Smooth muscle cell (in vitro differentiated cells): ENCODE results near the gene SLC7A14. TPM values are rescaled to one million over a fixed set of nuclear protein-coding genes. Genes with fewer than 3 reads are reported as not detected.

Source experiments
- DNase-seq: peaks from one replicate; lab custom pipeline; 2025; ENCODE audit not compliant: unreplicated experiment; lab: John Stamatoyannopoulos, UW
- H2AFZ ChIP-seq: fragments of 200-600 bp; sonication (generic); 2 replicates; pipeline ENCODE4 v1.6.0; 2016; ENCODE audit warnings: antibody characterized with exemption, low read depth, mild to moderate bottlenecking
- H3F3A ChIP-seq: fragments of 200-600 bp; sonication (generic); 2 replicates; pipeline ENCODE4 v1.6.0; 2017; ENCODE audit warnings: antibody characterized with exemption, low read depth
- H3K27ac ChIP-seq: fragments of 200-600 bp; sonication (generic); 2 replicates; pipeline ENCODE4 v1.5.1; 2016; ENCODE audit warnings: low read depth, mild to moderate bottlenecking
- H3K27me3 ChIP-seq: fragments of 200-600 bp; sonication (generic); 2 replicates; pipeline ENCODE4 v1.6.1; 2016; ENCODE audit warnings: low read depth, mild to moderate bottlenecking
- H3K36me3 ChIP-seq: fragments of 200-600 bp; sonication (generic); 2 replicates; pipeline ENCODE4 v1.5.1; 2016; ENCODE audit warnings: low read depth
- H3K4me1 ChIP-seq: fragments of 200-600 bp; sonication (generic); 2 replicates; pipeline ENCODE4 v1.5.1; 2016; ENCODE audit warnings: low read depth
- H3K4me2 ChIP-seq: fragments of 200-600 bp; sonication (generic); 2 replicates; pipeline ENCODE4 v1.6.0; 2016; ENCODE audit warnings: mild to moderate bottlenecking
- H3K4me3 ChIP-seq: fragments of 200-600 bp; sonication (generic); 2 replicates; pipeline ENCODE4 v1.5.1; 2016; ENCODE audit warnings: mild to moderate bottlenecking
- H3K79me2 ChIP-seq: fragments of 200-600 bp; sonication (generic); 2 replicates; pipeline ENCODE4 v1.6.0; 2016; ENCODE audit warnings: low read depth, mild to moderate bottlenecking
- H3K9ac ChIP-seq: fragments of 200-600 bp; sonication (generic); 2 replicates; pipeline ENCODE4 v1.6.0; 2016; ENCODE audit warnings: low read depth
- H3K9me3 ChIP-seq: fragments of 200-600 bp; sonication (generic); replicated peaks from 2 replicates; pipeline ENCODE4 v1.5.1; 2016; ENCODE audit warnings: low read depth
- H4K20me1 ChIP-seq: fragments of 200-600 bp; sonication (generic); 2 replicates; pipeline ENCODE4 v1.6.0; 2016; ENCODE audit warnings: low read depth
- WGBS: methylation state at CpG from one replicate; pipeline ENCODE4 v1.1.7; 2016; ENCODE audit warnings: low lambda C conversion rate; 5-methylcytosine and 5-hydroxymethylcytosine counted together
- polyA plus RNA-seq: library from polyadenylated mRNA; unstranded; fragments of >200 nt; fragmentation: Nextera tagmentation; extraction: Ambion mirVana; gene quantifications from 2 replicates; pipeline ENCODE4 v1.2.1, GENCODE V29; 2016
- total RNA-seq: library from RNA; depleted of rRNA; stranded (reverse); fragments of >200 nt; gene quantifications from 2 replicates; pipeline ENCODE4 v1.2.3, GENCODE V29; 2014
- TF ChIP-seq, protein P1 (sequence below): fragments of 200-600 bp; sonication (generic); IDR thresholded peaks from 2 replicates; pipeline ENCODE4 v1.5.1; 2017; ENCODE audit warnings: borderline replicate concordance, mild to moderate bottlenecking, antibody characterized with exemption; ENCODE audit not compliant: insufficient read depth, poor library complexity, severe bottlenecking

SLC7A14 gene
- total and polyA plus RNA-seq, 2 experiments from 2014 or later: not detected

DNA sequence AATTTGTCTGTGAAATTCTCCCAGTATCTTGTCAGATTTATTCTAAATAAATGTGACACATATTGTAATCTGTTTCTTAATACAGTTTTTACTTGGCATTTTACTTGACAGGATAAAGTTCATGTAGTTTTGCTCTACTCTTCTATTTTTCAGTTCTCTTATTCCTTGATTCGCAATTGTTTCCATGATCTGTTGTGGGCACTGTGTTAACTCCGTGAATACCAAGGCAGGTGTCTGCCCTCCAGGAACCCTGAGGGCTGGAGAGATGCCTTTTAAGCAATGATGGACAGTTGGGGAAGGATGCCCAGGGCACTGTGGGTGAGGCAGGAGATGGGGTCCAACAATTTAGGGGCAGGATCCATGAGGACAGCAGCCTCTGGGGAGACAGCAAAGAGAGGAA is 164.1 kb downstream of the SLC7A14 start:
- Histone ChIP-seq H3K79me2 (no peaks in the 10 kb centered on the region), H2AFZ (no peak overlapping the region), H3K36me3 (no peaks in the 10 kb centered on the region)

DNA sequence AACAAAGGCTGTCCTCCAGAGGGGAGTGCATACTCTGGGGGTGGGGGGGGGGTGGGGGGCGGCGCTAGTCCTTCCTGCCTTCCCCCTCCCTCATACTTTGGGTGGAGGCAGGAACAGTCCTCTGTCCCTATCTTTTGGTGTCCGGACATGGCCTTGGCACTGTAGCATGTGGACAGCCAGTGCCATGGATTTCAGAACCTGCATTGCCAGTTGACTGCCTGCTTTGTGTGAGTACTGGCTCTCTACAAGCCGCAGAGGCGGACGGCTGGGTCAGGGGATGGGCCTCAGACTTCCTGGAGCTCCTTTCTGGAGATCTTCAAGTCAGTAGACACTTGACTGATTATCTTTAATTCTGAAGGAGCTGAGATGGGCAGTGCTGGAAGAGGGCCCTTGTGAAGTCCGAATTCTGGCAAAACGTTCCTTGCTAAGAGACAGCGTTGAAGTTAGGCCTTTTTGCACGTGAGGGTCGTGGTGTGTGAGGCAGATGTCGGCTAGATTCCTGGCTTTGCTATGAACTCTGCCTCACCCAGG is 164.7 kb downstream of the SLC7A14 start:
- no peaks in the 10 kb centered on the region for H3K9me3 ChIP-seq
- H3K27me3 ChIP-seq: peaks cover 32% of the 10 kb centered on the region
- no peak overlapping the region for H3K9ac ChIP-seq
- H3F3A ChIP-seq: peaks cover 9% of the 10 kb centered on the region
- no peak overlapping the region for H3K27ac ChIP-seq
- no peaks in the 10 kb centered on the region for H4K20me1 ChIP-seq
- no peak for DNase-seq
- peak overlapping the region; percentile 34 for H2AFZ ChIP-seq
- no peak overlapping the region for H3K4me3 ChIP-seq
- no peaks in the 10 kb centered on the region for H3K36me3 ChIP-seq
- no peak overlapping the region for H3K4me2 ChIP-seq
- WGBS: 66% methylated on average over 12 of the region's 12 CpGs
- no peaks in the 10 kb centered on the region for H3K79me2 ChIP-seq
- peaks cover 2% of the 10 kb centered on the region for H3K4me1 ChIP-seq
- TF ChIP-seq, protein P1, sequence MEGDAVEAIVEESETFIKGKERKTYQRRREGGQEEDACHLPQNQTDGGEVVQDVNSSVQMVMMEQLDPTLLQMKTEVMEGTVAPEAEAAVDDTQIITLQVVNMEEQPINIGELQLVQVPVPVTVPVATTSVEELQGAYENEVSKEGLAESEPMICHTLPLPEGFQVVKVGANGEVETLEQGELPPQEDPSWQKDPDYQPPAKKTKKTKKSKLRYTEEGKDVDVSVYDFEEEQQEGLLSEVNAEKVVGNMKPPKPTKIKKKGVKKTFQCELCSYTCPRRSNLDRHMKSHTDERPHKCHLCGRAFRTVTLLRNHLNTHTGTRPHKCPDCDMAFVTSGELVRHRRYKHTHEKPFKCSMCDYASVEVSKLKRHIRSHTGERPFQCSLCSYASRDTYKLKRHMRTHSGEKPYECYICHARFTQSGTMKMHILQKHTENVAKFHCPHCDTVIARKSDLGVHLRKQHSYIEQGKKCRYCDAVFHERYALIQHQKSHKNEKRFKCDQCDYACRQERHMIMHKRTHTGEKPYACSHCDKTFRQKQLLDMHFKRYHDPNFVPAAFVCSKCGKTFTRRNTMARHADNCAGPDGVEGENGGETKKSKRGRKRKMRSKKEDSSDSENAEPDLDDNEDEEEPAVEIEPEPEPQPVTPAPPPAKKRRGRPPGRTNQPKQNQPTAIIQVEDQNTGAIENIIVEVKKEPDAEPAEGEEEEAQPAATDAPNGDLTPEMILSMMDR: no peak

More for the DNA sequence above, 164.1 kb downstream of the SLC7A14 start:
- no peak overlapping the region for H3K9ac ChIP-seq
- H3F3A ChIP-seq: peaks cover 9% of the 10 kb centered on the region
- TF ChIP-seq, protein P1: no peak
- DNase-seq: no peak
- no peaks in the 10 kb centered on the region for H3K9me3 ChIP-seq
- no peak overlapping the region for H3K4me3 ChIP-seq
- no peak overlapping the region for H3K4me2 ChIP-seq
- H4K20me1 ChIP-seq: no peaks in the 10 kb centered on the region
- H3K4me1 ChIP-seq: peaks cover 4% of the 10 kb centered on the region
- H3K27ac ChIP-seq: no peak overlapping the region
- H3K27me3 ChIP-seq: peaks cover 31% of the 10 kb centered on the region
- WGBS: 98% methylated on average over 2 of the region's 2 CpGs

DNA sequence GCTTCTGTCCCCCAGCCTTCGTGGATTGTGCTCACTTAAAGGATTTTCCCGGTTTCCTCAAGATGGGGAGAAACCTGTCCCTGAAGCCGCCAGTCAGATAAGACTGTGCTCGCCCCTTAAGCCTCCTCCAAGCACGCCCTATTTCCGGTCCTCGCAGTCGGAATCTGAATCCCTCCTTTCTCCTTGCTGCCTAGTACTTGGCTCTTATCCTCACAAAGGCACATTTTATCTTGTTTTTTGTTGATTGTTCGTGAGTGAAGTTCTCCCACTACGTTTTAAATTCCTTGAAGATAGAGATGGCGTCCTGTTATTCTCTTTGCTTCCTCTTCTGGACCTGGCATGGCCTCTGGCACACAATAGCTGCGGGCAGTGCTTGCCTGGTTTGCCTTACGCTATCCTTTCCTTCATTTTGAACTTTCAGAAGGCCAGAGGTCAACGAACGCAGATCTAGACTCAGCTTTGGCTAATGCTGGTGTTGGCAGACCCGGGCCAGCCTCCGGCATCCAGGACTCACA is 165.5 kb downstream of the SLC7A14 start:
- H3K79me2 ChIP-seq: no peaks in the 10 kb centered on the region
- no peak overlapping the region for H3K27ac ChIP-seq
- no peaks in the 10 kb centered on the region for H3K4me1 ChIP-seq
- 47% methylated on average over 17 of the region's 17 CpGs for WGBS
- no peaks in the 10 kb centered on the region for H4K20me1 ChIP-seq
- H3F3A ChIP-seq: peaks cover 9% of the 10 kb centered on the region
- TF ChIP-seq, protein P1: no peak
- no peak overlapping the region for H2AFZ ChIP-seq
- no peak overlapping the region for H3K9ac ChIP-seq
- peak overlapping the region; percentile 86 for H3K4me2 ChIP-seq
- no peaks in the 10 kb centered on the region for H3K36me3 ChIP-seq
- H3K27me3 ChIP-seq: peaks cover 32% of the 10 kb centered on the region
- no peaks in the 10 kb centered on the region for H3K9me3 ChIP-seq
- DNase-seq: no peak
- peak overlapping the region; percentile 49 for H3K4me3 ChIP-seq

DNA sequence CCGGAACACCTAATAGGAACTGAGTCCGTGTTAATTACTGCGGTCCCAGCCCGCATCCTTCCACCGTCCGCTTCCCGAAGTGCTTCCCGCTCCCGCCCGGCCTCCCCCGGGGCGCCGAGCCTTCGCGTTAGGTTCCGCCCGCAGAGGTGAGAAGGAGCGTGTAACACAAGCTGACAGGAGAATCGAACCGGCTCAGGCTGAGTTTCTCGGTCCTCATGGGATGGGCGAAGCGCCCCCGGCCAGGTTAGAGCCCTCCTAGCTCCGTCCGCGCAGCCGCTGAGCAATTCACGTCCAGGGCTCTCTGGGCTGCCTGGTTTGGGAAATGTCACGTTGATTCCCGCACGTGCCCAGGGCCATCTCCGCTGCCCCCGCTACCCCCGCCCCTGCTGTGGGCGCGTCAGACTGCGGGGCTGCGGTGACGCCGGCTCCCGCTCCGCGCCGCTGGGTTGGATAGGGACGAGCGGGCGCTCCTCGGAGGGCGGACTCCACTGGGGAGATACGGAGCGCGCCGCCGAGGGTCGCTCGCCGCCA is 166.3 kb downstream of the SLC7A14 start:
- Histone ChIP-seq H3K79me2 (no peaks in the 10 kb centered on the region), H3F3A (peaks cover 9% of the 10 kb centered on the region), H3K4me3 (peak overlapping the region; percentile 49), H3K27ac (no peak overlapping the region), H3K4me2 (peak overlapping the region; percentile 86), H3K4me1 (no peaks in the 10 kb centered on the region), H3K9me3 (no peaks in the 10 kb centered on the region), H3K27me3 (peaks cover 32% of the 10 kb centered on the region), H3K36me3 (no peaks in the 10 kb centered on the region), H3K9ac (no peak overlapping the region), H4K20me1 (no peaks in the 10 kb centered on the region), H2AFZ (peak overlapping the region; percentile 13)
- TF ChIP-seq, protein P1: no peak
- 5% methylated on average over 53 of the region's 58 CpGs for WGBS
- DNase-seq: no peak
